HG03103 (cell line): ENCODE measurements around the gene RAB3GAP2.
"Not testable (repeated sequence)": the region's sequence is repeated elsewhere in the genome, so short reads cannot be mapped to it uniquely, and the experiment has no call there.

ENCODE experiments used
- ATAC-seq: cut with Tn5 transposase; IDR thresholded peaks from one replicate; pipeline ENCODE4 v1.9.1; 2021; ENCODE audit warnings: low read depth; ENCODE audit not compliant: unreplicated experiment

The RAB3GAP2 gene, protein sequence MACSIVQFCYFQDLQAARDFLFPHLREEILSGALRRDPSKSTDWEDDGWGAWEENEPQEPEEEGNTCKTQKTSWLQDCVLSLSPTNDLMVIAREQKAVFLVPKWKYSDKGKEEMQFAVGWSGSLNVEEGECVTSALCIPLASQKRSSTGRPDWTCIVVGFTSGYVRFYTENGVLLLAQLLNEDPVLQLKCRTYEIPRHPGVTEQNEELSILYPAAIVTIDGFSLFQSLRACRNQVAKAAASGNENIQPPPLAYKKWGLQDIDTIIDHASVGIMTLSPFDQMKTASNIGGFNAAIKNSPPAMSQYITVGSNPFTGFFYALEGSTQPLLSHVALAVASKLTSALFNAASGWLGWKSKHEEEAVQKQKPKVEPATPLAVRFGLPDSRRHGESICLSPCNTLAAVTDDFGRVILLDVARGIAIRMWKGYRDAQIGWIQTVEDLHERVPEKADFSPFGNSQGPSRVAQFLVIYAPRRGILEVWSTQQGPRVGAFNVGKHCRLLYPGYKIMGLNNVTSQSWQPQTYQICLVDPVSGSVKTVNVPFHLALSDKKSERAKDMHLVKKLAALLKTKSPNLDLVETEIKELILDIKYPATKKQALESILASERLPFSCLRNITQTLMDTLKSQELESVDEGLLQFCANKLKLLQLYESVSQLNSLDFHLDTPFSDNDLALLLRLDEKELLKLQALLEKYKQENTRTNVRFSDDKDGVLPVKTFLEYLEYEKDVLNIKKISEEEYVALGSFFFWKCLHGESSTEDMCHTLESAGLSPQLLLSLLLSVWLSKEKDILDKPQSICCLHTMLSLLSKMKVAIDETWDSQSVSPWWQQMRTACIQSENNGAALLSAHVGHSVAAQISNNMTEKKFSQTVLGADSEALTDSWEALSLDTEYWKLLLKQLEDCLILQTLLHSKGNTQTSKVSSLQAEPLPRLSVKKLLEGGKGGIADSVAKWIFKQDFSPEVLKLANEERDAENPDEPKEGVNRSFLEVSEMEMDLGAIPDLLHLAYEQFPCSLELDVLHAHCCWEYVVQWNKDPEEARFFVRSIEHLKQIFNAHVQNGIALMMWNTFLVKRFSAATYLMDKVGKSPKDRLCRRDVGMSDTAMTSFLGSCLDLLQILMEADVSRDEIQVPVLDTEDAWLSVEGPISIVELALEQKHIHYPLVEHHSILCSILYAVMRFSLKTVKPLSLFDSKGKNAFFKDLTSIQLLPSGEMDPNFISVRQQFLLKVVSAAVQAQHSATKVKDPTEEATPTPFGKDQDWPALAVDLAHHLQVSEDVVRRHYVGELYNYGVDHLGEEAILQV (N-terminal part only)

DNA sequence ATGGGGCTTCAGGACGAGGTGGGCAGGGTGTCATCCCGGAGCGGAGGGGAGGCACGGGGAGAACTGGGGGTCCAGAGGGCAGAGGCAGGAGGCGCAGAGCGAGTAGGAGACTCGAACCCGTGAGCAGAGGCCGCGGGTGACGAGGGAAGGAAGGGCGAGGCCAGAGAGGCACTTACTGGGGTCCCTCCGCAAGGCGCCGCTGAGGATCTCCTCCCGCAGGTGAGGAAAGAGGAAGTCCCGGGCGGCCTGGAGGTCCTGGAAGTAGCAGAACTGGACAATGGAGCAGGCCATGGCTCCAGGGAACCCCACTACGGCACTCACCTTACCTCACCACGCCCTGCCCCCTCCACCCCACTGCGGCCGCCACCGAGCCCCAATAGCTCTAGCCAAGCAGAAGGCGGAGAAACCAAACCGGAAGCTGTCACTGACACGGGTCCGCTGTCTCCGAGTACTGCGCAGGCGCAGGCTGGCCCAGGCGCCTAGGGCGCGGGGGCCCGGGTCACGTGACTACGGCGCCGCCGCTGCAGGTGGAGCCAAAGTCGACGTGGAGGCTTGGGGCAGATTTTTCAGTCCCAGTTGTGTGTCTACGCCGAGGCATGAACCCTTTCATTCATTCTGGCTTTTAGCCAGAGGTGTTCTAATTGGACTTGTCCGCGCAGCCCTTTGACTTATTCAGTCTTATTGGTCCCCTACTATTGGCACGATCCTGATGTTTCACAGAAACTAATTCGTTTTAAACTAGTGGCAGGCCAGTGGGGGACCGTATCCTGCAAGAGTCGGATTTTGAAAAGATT lies at the start of gene RAB3GAP2:
RAB3GAP2 (minus strand) TSS at position 407 of the 794 bp plus-strand sequence; CDS start at position 291, 116 bp downstream.
- ATAC-seq = peak; percentile 97

DNA sequence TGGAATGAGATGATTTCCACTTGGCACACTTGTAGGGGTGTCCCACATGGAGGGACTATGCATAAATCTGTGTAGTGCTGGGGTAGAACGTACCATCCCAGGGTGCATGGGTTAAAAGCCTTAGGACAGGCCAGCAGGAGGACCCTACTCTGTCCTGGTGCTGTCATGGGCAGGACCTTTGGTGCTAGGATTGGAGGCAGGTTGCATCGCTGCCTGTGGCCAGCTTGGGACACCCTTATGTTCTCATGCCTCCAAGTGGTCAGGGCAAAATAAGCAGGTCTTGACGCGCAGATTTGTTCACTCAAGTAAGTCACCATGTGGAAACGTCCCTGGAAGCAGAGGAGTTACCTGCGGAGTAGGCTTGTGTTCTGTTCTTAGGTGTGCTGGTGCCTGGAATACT lies 49.5 kb upstream of the RAB3GAP2 start:
- ATAC-seq = no peak

DNA sequence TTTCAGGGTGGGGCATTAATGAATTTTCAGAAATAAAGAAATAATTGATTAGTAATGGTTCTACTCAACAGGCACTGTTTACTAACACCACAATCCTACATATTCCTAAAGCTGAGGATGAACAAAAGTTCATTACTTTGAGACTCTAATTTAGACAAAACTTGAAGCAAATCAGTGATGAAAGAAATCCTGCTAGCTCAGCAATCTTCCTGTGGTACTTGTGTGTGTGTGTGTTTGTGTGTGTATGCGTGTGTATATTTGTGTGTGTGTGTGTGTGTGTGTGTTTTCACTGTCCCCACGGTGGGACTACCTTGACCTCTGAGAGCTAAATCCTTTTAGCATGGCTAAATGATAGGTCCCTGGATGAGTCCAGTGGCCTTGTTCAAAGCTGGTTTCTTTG lies 48.5 kb upstream of the RAB3GAP2 start:
- ATAC-seq = no peak

DNA sequence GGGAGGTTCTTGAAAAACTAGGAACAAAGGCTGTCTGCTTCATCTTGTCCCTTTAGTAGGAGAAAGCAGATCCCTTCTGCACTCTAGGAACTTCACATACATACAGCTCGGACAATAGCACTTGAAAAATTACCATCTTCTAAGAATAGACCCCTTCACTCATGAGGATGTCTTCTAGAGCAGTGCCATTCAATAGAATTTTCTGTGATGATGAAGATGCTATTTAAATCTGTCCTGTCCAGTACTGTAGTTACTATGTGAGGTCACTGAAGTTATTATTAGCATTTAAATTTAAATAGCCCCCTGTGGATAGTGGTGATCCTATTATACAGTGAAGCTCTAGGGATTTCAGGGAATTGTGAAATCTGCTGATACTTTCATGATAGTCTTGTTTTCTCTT lies 46.4 kb upstream of the RAB3GAP2 start:
- no peak for ATAC-seq

DNA sequence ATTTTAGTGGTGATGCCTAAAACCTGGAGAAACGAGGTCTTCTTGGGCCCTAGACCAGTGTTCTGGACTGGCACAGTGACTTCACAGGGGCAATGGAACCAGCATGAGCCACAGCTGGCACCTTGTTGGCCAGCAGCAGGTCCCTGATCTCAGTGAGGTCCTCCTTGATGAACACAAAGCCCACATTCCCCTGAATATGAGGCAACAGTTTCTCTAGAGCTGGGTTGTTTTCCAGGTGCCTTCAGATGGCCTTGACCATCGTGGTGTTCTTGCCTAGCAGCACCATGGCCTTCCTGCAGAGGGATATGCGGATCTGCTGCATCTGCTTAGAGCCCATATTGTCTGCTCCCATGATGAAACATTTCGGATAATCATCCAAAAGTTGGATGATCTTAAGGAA lies 44.9 kb upstream of the RAB3GAP2 start:
- no peak for ATAC-seq

DNA sequence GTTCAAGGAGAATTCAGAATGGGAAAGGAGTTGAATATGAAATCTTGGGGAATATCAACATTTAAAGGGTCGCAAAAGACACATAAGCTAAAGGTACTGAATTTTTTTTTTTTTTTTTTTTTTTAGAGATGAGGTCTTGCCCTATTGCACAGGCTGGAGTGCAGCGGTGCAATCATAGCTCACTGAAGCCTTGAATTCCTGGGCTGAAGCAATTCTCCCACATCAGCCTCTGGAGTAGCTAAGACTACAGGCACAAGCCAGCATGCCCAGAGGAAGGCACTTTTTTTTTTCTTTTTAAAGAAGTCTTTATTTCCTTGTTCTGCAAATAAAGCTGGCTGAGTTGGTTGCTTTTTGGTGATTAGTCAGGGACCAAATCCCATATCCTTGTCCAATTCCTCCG lies 44.1 kb upstream of the RAB3GAP2 start:
- no peak for ATAC-seq

DNA sequence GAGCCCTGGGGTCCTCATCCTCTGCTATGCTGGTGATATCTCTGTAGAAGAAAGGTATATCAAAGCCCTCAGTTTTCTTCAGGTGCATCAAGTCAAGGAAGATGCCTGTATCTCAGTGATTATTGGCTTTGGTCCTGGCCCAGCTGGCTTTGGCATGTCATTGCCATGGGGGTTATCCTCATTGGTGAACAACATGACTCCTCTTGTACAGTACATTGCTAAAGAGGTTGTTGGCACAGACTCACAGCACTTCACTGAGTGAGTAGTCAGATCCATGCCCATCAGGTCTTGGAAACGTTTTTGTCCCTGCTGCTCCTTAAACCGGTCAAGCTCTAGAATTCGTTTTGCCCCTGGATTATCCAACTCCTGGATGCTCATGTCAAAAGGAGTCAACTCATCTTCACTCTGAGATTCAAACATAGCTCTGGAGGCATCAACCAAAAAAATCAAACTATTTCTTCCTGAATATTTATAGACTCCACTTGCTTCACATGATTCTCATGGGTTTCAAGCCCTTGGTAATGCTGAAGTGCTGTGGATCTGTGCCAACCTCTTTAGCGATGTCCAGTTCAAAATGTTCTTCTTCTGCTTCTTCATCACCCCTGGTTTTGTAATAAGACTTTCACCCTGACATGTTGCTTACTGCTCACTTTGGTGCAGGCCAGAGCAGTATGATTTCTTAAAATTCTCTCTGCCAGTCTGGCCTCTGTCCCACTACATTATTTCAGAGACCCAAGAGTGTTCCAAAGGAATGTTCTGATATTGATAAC lies 43.0 kb upstream of the RAB3GAP2 start:
- no peak for ATAC-seq

DNA sequence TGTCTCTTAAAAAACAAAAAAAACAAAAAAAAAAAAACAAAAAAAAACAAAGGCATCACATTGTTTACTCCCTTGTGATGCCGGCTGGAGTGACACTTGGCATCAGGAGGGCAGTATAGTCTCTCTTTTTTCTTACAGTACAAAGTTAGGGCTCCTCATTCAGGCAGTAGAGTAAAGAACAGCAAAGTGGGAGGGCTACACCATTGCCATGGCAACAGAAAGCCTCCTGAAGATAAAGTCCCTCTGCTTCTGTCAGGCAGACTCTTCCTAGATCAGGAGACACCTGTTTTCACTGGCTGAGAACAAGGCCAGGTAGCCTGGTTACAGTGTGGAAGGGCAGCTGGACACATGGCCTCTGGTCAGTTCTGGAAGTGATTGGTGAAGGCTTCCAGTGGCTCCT lies 41.3 kb upstream of the RAB3GAP2 start:
- no peak for ATAC-seq

DNA sequence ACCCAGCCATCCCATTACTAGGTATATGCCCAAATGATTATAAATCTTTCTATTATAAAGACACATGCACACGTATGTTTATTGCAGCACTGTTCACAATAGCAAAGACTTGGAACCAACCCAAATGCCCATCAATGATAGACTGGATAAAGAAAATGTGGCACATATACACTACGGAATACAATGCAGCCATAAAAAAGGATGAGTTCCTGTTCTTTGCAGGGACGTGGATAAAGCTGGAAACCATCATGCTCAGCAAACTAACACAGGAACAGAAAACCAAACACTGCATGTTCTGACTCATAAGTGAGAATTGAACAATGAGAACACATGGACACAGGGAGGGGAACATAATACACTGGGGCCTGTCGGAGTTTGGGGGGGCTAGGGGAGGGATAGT lies 37.9 kb upstream of the RAB3GAP2 start:
- ATAC-seq = not testable (repeated sequence)

DNA sequence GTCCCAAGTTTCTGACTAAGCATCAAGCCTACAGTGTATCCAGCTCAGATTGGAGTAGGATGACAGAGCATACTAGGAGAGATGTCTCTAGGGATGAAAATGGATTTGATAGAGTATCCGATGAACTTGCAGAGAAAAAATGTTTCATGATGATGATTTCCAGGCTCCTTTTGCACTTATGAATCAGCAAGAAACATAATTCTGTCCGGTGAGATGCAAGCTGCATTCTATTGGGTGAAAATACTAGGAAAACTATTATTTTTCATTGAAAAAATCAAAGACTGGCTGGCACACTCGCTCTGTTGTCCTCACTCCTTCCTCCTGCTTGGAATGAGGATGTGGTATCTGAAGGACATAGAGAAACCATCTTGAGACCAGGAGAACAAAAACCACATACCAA lies 35.4 kb upstream of the RAB3GAP2 start:
- no peak for ATAC-seq

DNA sequence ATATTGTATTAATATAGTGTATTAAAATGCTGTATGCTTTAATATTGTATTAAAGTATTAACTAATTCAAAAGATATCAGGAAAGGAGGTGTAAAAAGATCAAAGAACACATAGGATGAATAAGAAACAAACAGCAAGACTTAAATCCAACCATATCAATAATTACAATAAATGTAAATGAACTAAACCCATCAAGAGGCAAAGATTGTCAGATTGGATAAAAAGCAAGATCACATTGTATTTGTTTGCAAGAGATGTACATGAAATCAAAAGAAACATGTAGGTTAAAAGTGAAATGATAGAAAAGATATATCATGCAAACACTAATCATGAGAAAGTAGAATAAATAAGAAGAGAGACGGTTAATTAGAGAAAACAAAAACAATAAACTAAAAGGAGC lies 34.1 kb upstream of the RAB3GAP2 start:
- ATAC-seq = no peak

DNA sequence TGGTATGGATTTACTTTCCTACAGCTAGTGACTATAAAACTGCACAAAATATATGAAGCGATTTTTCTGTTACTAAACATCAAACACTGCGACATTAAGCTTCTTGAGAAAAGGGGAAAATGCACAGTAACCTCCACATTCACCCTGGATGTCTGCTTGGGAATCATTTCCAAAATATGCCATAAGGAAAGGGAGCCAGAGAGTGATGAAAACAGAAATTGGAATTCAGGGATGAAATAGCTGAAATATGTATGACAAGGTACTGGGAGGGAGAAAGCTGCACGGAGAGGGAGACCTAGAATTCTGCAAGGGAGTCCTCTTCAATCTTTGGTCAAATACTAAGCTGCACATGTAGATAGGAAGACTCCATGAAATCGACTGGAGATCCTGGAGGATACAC lies 31.6 kb upstream of the RAB3GAP2 start:
- ATAC-seq = no peak

DNA sequence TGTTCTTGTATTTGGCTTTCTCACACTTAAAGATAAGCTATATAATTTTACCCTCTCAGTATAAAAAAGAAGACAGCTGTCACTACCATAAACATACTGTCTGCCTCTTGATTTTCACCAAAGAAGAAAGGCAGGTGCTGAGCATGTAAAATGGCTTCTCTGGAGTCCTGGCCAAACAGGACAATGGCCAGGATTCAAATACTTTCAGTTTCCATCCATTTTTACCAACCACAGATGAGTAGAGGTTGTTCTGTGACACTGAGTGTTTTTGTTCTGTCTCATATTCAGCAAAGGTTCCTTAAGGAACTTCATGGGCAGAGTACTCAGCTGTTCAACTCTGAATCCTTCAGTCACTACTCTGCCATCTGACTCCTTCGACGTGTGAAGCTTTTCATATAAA lies 29.4 kb upstream of the RAB3GAP2 start:
- no peak for ATAC-seq

DNA sequence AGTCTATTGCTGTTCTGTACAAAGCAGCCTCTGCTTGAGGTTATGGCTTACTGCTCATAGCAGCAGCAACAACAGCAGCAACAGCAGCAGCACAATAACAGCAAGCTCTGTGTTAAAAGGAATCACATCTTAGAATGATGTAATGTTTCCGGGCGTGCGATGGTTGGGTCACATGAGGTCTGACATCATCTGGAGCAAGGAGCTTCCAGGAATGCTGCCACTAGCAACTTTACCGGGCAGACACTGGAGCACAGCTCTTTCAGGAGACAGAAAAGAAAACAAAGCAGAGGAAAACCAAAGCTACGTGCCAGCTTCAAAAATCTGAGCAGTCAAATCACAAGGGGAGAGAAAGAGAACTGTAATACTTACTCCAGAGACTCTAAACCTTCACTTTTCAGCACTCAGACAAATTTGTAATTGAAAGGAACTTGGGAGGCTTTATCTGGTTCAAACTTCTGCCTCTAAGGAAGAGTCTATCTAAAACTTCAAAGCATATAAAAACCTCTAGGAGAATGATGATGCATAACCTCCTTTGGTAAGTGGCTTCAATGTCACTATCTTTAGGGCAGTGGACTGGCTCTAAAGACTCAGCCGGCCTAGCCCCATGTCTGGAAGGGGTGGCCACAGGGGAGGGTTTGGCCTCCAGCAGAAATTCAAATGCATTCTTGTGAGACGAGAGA lies 28.3 kb upstream of the RAB3GAP2 start:
- no peak for ATAC-seq

DNA sequence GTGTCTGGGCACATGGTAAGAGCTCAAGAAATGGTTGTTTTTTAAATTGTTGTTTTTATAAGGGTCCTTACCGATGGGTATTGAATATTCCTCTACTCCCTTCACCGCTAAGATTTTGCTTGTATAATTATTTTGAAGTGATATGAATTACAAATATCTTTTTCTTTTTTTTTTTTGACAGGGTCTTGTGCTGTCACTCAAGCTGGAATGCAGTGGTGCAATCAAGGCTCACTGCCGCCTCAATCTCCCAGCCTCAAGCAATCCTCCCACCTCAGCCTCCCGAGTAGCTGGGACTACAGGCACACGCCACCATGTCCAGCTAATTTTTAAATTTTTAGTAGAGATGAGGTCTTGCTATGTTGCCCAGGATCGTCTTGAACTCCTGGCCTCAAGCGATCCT lies 27.1 kb upstream of the RAB3GAP2 start:
- ATAC-seq = no peak

DNA sequence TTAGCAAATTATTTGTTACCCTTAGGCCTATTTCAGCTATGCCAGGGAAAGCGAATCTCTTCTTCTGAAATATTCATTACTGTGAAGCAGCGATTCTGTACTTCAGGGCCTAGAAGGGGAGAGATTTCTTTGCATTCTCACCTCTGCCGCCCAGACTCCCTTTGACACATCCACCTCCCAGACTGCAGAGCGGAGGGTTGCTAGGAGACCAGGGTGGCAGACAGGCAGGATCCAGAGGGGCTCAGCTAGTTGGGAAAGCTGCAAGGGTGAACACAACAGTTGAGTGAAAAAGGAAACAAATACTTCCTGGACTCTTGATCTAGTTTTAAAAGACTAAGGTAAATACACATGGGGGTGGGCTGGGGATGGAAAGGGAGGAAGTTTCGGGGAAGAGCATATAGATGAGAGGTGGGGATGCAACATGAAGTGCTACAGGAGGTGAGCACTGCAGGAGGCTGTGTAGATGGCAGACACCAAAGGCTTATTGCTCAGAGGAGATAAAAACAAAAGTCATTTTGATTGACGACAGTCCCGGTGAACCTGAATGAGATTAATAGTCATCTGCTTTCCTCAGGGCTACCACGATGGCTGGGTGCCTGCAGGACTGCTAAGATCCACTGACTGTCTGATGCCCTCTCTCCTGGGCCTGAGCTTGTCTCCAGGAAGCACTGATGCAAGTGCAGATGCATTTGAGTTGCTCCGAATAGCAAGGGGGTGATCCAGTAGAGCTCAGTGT lies 26.4 kb upstream of the RAB3GAP2 start:
- no peak for ATAC-seq

DNA sequence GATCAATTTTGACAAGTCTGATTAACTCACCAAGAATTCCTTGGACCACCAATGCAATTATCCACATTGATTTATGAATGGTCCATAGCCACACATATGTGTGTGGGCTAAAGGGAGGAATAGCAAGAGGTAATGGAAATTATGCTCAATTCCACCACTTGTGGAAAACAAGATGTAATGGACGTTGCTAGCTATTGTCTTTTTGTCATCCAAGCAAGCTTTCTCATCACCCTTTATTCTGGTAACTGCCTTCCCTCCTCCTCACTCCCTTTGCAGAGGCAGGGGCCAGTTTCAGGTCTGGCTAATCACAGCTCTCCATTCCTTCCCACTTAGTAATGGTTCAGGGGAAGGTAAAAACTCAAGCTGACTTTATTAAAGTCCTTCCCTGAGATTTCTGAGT lies 24.7 kb upstream of the RAB3GAP2 start:
- no peak for ATAC-seq

DNA sequence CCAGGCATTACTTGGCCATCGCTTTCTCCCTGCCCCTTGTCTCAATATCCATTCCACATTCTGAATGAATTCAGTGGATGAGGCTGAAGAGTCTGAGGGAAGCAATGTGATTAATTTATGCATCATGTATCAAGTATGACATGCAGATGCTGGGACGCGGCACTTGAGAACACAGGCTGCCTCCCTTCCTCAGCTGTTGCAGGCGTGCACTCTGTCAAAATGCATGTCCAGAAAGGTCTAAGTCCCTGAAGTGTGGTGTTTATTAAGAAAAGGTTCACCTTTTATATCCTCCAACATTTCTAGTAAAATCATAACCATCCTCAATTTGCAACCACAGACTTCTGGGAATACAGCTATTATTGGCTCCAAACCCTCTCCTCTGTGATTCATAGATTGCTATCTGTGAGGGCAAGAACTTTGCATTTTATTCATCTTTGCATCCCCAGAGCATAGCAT lies 22.6 kb upstream of the RAB3GAP2 start:
- ATAC-seq = no peak
